DMS114 treated with DMSO at 0.1 percent for 48 hours (cell line): ENCODE data around the gene DNER.
"Not testable (repeated sequence)": the region's sequence is repeated elsewhere in the genome, so short reads cannot be mapped to it uniquely, and the experiment has no call there.

Experiments used
- DNase-seq: peaks from one replicate; lab custom pipeline; 2025; ENCODE audit not compliant: unreplicated experiment; lab: John Stamatoyannopoulos, UW

The DNER gene

DNA sequence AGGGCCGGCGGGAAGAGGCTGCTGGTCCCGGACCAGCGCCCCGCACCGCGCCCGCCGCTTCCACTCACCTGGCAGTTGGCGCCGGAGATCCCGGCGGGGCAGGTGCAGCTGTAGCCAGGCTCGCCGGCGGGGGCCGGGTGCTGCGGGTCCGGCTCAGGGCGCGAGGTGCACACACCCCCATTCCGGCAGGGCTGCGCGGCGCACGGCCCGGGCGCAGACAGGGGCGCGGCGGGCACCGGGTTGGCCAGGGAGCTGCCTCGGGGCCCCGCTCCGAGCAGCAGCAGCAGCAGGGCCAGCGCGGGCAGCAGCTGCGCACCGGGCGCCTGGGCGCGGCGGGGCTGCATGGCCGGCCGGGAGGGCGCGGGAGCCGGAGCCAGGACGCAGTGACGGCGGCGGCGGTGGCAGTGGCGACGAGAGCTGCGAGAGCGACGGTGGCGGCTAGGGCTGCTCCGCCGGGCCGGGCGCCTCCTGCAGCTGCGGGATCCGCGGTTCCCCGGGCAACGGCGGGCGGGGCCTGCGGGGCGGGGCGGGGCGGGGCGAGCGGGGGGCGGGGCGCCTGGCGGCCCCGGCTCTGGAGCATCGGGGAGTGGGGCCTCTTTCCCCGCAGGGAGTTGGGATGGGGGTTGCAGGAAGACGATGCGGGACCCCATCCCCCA is at the start of gene DNER:
Gene DNER (minus strand): TSS at position 476 of the 656 bp plus-strand sequence. CDS start 132 bp downstream, at position 344.
- no peak for DNase-seq

DNA sequence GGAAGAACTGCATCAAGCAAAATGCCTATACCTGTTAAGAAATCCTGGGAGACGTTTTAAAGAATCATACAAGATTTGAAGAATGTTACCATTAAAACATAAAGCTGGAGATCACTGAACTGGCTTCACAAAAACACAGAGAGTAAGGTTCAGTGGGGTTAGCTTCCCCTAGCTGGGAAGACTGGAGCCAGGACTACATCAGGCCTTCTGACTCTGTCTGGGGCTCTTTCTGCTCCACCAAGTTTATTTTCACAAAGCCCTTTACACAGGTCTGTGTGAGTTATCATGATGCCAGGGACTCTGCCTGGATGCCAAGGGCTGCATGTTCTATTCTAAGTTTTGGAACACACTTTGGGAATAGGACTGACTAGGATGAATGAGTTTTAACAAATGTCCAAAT is 47.3 kb upstream of the DNER start:
- DNase-seq, result no peak

- not testable (repeated sequence) for DNase-seq
These were observed 43.1 kb upstream of the DNER start for GRCh38 chr2:229757462-229757861.

GRCh38 chr2:229752970-229753729 is 38.8 kb upstream of the DNER start:
- DNase-seq, result no peak

DNA sequence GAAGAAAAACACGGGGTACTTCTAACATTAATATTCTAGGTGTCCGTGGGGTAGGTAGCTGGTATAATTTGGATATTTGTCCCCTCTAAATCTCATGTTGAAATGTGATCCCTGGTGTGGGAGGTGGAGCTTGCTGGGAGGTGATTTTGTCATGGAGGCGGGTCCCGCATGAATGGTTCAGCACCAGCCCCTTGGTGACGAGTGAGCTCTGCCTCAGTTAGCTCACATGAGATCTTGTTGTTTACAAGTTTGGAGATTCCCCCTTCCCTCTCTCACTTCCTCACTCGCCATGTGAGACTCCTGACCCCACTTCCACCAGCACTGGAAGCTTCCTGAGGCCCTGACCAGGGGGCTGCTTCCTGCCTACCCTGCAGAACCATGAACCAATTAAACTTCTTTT is 35.4 kb upstream of the DNER start:
- no peak for DNase-seq

DNA sequence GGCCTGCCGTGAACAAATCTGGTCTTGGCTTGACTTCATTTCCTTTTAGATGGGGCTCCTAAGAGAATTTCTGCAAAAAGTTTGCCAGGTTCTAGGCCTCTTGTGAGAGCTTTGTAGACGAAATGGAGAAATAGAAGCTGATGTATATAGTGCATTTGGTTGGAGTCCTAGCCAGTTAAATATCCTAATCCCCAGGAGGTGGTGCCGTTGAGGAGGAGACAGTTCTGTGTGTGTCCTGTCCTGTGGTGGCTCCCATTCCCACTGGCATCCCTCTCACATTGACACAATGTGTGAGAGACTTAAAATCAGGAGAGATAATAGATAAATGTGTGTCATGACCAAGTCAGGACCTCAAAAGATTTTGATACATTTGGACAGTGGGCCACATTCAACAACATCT is 34.6 kb upstream of the DNER start:
- DNase-seq, result no peak

GRCh38 chr2:229742691-229743090 is 28.3 kb upstream of the DNER start:
- DNase-seq, result not testable (repeated sequence)

- no peak for DNase-seq
These were observed 25.9 kb upstream of the DNER start for GRCh38 chr2:229740279-229740678.

DNA sequence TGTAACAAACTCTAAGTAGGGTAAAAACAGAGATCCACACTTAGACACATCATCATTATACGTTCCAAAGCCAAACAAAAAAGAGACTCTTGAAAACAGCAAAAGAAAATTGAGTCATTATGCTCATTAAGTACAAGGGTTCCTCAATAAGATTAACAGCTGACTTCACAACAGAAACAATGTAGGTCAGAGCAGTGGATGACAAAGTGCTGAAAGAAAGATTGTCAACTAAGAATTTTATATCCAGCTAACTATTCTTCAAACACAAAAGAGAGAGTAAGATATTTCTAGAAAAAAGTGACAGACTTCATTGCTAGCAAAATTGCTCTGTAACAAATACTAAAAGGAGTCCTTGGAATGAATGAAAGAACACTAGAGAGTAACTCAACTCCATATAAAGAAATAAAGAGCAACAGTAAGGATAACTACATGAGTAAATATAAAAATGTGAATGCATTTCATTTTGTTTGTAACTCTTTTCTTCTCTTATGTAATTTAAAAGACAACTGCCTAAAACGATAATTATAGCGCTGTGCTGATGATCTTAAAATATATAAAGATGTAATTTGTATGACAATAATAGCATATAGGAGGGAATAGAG is 23.8 kb upstream of the DNER start:
- DNase-seq, result no peak

- DNase-seq, result no peak
These were observed 20.1 kb upstream of the DNER start for GRCh38 chr2:229734410-229734809.

DNA sequence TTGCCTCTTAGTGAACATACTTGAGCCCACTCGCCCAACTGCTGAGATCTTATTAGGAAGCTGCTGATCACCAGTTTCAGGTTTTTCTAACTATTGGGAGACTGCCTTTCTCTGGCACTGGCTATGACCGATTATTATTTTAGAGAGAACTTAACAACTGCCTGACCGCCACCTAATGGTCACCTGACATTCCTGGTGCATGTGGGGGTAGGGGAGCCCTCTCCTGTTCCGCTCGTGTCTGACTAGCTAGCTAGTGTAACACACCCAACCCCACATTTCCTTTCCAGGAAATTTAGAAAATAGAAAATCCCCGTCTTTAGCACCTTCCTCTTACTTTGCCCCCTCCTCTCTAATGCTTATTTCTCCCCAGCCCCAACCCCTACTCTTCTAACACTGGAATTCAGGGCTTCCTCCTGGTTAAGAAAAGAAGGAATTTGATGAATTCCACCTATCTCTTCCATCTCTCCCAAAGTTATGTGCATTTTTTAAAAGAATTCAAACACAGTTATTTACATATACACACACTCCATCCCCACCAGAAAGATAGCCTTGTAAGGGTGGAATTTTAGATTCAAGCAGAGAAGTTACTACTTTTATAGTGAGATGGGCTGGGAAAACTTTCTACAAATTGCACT is 19.4 kb upstream of the DNER start:
- no peak for DNase-seq

- no peak for DNase-seq
These were observed 18.5 kb upstream of the DNER start for GRCh38 chr2:229732897-229733296.

GRCh38 chr2:229731916-229732315 is 17.6 kb upstream of the DNER start:
- no peak for DNase-seq

GRCh38 chr2:229731363-229731762 is 17.0 kb upstream of the DNER start:
- DNase-seq, result no peak

GRCh38 chr2:229728370-229728769 is 14.0 kb upstream of the DNER start:
- DNase-seq, result no peak

- DNase-seq, result no peak
These were observed 12.3 kb upstream of the DNER start for GRCh38 chr2:229726643-229727042.

GRCh38 chr2:229725716-229726574 is 11.6 kb upstream of the DNER start:
- DNase-seq, result no peak

GRCh38 chr2:229723192-229723591 is 8.8 kb upstream of the DNER start:
- DNase-seq, result not testable (repeated sequence)

DNA sequence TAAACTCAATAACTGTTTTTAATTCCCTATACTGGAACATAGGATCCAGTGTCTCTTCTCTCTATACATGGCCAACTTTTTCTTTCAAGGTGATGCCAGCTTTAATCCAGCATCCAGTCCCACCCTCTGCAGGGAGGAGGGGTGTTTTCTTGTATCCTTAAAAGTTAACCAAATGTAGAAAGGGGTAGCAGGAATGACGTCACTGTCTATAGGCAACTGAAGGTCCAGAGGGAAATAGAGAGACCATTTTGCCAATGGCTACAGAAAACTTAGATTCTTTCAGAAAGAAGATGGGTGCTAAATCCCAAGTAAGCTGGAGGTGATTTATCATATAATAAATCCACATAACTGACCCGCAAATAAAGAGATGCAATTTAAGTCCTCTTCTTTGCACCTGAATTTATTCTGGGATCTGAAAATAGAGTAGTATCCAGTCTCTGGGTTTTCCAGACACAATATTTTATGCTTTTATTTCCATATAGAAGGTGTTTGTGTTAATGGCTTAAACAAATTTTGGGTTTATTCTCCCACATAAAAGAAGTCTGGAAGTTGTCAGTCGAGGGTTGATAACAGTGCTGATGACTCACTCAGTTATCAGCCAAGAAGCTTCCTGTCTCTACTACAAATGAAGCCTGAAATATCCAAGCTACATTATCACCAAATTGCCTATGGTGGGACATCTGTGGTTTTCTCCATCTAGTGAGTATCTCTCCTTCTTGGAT is 5.7 kb upstream of the DNER start:
- DNase-seq, result no peak

GRCh38 chr2:229718057-229718456 is 3.7 kb upstream of the DNER start:
- DNase-seq, result no peak
